PC-9 (cell line): ENCODE data around the gene PURB. TPM values are rescaled to one million over a fixed set of nuclear protein-coding genes. Genes with fewer than 3 reads are reported as not detected.
"Not testable (repeated sequence)": the region's sequence is repeated elsewhere in the genome, so short reads cannot be mapped to it uniquely, and the experiment has no call there.

Experiments used
- BruUV-seq: library from RNA; stranded (reverse); fragments of 400-500 nt; replicated peaks from 2 replicates; lab custom pipeline; 2021; lab: Mats Ljungman, UMichigan
- CTCF ChIA-PET: fragments of 300-600 bp; sonication (Branson Sonifier 250); formaldehyde crosslinking; loops from one replicate; lab custom pipeline; 2022; ENCODE audit warnings: antibody characterized with exemption; lab: Charles Lee
- POLR2A ChIA-PET: fragments of 300-600 bp; sonication (Branson Sonifier 250); formaldehyde crosslinking; loops from one replicate; lab custom pipeline; 2022; ENCODE audit warnings: antibody characterized with exemption; ENCODE audit not compliant: unreplicated experiment; lab: Charles Lee
- DNase-seq, 2 experiments: peaks; one replicate each; pipeline versions ENCODE4 v3.0.0 to v3.0.0-alpha.2; 2015 to 2022; ENCODE audit warnings: mixed read lengths in 1 of 2
- H2AFZ ChIP-seq: fragments of 200-600 bp; sonication (generic); 2 replicates; pipeline ENCODE4 v1.8.1; 2017; ENCODE audit warnings: antibody characterized with exemption
- H3F3A ChIP-seq: fragments of 200-600 bp; sonication (generic); 2 replicates; pipeline ENCODE4 v1.8.1; 2017; ENCODE audit warnings: antibody characterized with exemption, mild to moderate bottlenecking, low read depth; ENCODE audit not compliant: insufficient read depth
- H3K27ac ChIP-seq: fragments of 200-600 bp; sonication (generic); 2 replicates; pipeline ENCODE4 v1.6.1; 2016; ENCODE audit warnings: mixed run types
- H3K27me3 ChIP-seq: fragments of 200-600 bp; sonication (generic); 2 replicates; pipeline ENCODE4 v1.6.1; 2016; ENCODE audit warnings: low read depth, mixed run types; ENCODE audit not compliant: insufficient read depth
- H3K36me3 ChIP-seq: fragments of 200-600 bp; sonication (generic); 2 replicates; pipeline ENCODE4 v1.6.1; 2016; ENCODE audit warnings: low read depth, mixed run types
- H3K4me1 ChIP-seq: fragments of 200-600 bp; sonication (generic); replicated peaks from 2 replicates; pipeline ENCODE4 v1.6.1; 2016; ENCODE audit warnings: mixed run types; ENCODE audit not compliant: insufficient read depth
- H3K4me2 ChIP-seq: fragments of 200-600 bp; sonication (generic); 2 replicates; pipeline ENCODE4 v1.6.1; 2017; ENCODE audit warnings: mixed run types
- H3K4me3 ChIP-seq: fragments of 200-600 bp; sonication (generic); 2 replicates; pipeline ENCODE4 v1.6.1; 2016; ENCODE audit warnings: mixed run types
- H3K79me2 ChIP-seq: fragments of 200-600 bp; sonication (generic); 2 replicates; pipeline ENCODE4 v1.6.1; 2017; ENCODE audit warnings: low read depth, mixed run types
- H3K9me2 ChIP-seq: fragments of 200-600 bp; sonication (generic); 2 replicates; pipeline ENCODE4 v1.8.1; 2017; ENCODE audit warnings: mild to moderate bottlenecking; ENCODE audit not compliant: insufficient read depth
- H3K9me3 ChIP-seq: fragments of 200-600 bp; sonication (generic); 2 replicates; pipeline ENCODE4 v1.8.1; 2016; ENCODE audit warnings: low read depth; ENCODE audit not compliant: insufficient read depth
- H4K20me1 ChIP-seq: fragments of 200-600 bp; sonication (generic); 2 replicates; pipeline ENCODE4 v1.8.1; 2017; ENCODE audit not compliant: insufficient read depth
- EZH2 ChIP-seq: fragments of 200-600 bp; sonication (generic); IDR thresholded peaks from 2 replicates; pipeline ENCODE4 v1.8.0; 2017; ENCODE audit warnings: antibody characterized with exemption, low read depth
- intact Hi-C: fragments of 100-400 bp; cut with micrococcal nuclease; formaldehyde crosslinking; loops from one replicate; pipeline ENCODE4 v1.10.0; 2022; ENCODE audit not compliant: unreplicated experiment
- total RNA-seq: library from RNA; stranded (reverse); gene quantifications from 2 replicates; pipeline ENCODE4 v1.2.3, GENCODE V29; 2021
- TF ChIP-seq, protein P1 (sequence below): fragments of 200-600 bp; sonication (generic); conservative IDR thresholded peaks from 2 replicates; pipeline ENCODE4 v1.6.1; 2017; ENCODE audit warnings: mixed run types, antibody characterized with exemption, mild to moderate bottlenecking, moderate library complexity

The PURB gene
- total RNA-seq, 1 experiment from 2014 or later: 38.2 TPM

DNA sequence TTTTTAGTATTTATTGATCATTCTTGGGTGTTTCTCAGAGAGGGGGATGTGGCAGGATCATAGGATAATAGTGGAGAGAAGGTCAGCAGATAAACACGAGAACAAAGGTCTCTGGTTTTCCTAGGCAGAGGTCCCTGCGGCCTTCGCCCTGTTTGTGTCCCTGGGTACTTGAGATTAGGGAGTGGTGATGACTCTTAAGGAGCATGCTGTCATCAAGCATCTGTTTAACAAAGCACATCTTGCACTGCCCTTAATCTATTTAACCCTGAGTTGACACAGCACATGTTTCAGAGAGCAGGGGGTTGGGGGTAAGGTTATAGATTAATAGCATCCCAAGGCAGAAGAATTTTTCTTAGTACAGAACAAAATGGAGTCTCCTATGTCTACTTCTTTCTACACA lies 15.0 kb downstream of the PURB start:
- CTCF ChIA-PET, H3K27ac ChIP-seq, H3K9me3 ChIP-seq, H3K4me3 ChIP-seq, H2AFZ ChIP-seq, H3K4me2 ChIP-seq, intact Hi-C loops, H4K20me1 ChIP-seq, DNase-seq, H3K27me3 ChIP-seq, POLR2A ChIA-PET, BruUV-seq, H3K36me3 ChIP-seq, H3K9me2 ChIP-seq, H3K79me2 ChIP-seq: not testable (repeated sequence)
- peaks cover 14% of the 10 kb centered on the region; the same call in 1 of the 2 replicates for H3K4me1 ChIP-seq
- peaks cover 22% of the 10 kb centered on the region; the same call in 1 of the 2 replicates for H3F3A ChIP-seq

DNA sequence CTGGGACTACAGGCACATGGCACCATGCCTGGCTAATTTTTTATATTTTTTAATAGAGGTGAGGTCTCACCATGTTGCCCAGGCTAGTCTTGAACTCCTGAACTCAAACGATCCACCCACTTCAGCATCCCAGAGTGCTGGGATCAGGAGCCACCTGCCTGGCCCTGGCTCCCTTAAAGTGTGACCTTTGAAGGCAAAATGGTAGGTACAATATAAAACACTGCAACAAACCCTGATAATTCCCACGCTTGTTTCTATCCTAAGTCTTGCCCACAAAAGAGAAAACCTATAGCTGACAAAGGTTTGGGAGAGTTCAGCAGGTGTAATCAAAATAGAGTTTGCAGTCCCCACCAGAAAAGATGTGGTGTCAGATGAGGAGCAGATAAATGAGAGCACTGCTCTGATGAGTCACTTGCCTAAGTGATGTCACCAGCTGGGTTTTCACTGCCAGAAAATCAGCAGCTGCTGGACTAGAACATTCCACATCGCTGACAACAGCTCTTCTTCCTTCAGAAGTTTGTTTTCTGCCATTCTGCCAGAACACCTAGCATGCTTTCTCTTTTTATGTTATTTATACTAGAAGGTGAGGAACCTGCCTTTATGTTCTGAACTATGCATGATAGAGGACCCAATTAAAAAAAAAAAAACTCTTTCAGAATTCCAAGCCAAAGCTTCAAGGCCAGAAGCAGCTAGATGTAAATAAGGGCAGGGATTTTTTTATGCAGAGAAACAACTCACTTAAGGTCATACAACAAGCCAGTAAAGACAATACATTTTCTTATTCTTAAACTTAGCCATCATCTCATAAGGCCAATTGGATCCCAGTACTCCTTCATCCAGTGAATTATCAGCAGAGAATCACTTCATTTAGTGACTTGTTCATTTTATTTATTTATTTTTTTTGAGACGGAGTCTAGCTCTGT lies 18.0 kb downstream of the PURB start:
- H3K4me2 ChIP-seq: no peak overlapping the region

DNA sequence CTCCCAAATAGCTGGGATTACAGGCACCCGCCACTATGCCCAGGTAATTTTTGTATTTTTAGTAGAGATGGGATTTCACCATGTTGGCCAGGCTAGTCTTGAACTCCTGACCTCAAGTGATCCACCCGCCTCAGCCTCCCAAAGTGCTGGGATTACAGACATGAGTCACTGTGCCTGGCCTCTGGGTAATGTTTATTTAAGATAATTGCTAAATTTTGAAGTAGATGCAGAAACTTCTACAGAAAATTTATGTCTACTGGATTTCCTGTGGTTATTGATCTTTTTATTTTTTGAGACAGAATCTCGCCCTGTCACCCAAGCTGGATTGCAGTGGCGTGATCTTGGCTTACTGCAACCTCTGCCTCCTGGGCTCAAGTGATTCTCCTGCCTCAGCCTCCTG lies 23.4 kb downstream of the PURB start:
- Histone ChIP-seq H3K4me1 (peaks cover 15% of the 10 kb centered on the region), H3F3A (peaks cover 16% of the 10 kb centered on the region; the same call in 1 of the 2 replicates)
- H4K20me1 ChIP-seq, H3K9me3 ChIP-seq, H3K79me2 ChIP-seq, POLR2A ChIA-PET, H3K36me3 ChIP-seq, H3K9me2 ChIP-seq, H3K4me3 ChIP-seq, H3K27ac ChIP-seq, intact Hi-C loops, H3K27me3 ChIP-seq, H3K4me2 ChIP-seq, BruUV-seq, H2AFZ ChIP-seq: not testable (repeated sequence)
- CTCF ChIA-PET: interaction anchor here (1.0 kb wide), 1 partner anchor 274 kb away, joined by 3 read pairs; no protein-coding TSS in a partner anchor
- peak in 1 of 2 experiments; percentile 53 for DNase-seq

More for the DNA sequence above, 18.0 kb downstream of the PURB start:
- Histone ChIP-seq H2AFZ (no peak overlapping the region), H4K20me1 (no peaks in the 10 kb centered on the region), H3K4me3 (no peak overlapping the region), H3K27me3 (no peaks in the 10 kb centered on the region), H3K9me2 (no peaks in the 10 kb centered on the region), H3K4me1 (peaks cover 15% of the 10 kb centered on the region; the same call in 1 of the 2 replicates), H3K36me3 (no peaks in the 10 kb centered on the region), H3K27ac (no peak overlapping the region), H3K79me2 (no peaks in the 10 kb centered on the region), H3F3A (peaks cover 15% of the 10 kb centered on the region; the same call in 1 of the 2 replicates), H3K9me3 (no peaks in the 10 kb centered on the region; the same call in 1 of the 2 replicates)
- intact Hi-C loops: no loop called here
- no TSS peak for BruUV-seq
- ChIA-PET POLR2A (interaction anchor here (0.6 kb wide), 1 partner anchor 17 kb away, joined by 3 read pairs; no protein-coding TSS in a partner anchor), CTCF (no interaction called here)
- TF ChIP-seq, protein P1, sequence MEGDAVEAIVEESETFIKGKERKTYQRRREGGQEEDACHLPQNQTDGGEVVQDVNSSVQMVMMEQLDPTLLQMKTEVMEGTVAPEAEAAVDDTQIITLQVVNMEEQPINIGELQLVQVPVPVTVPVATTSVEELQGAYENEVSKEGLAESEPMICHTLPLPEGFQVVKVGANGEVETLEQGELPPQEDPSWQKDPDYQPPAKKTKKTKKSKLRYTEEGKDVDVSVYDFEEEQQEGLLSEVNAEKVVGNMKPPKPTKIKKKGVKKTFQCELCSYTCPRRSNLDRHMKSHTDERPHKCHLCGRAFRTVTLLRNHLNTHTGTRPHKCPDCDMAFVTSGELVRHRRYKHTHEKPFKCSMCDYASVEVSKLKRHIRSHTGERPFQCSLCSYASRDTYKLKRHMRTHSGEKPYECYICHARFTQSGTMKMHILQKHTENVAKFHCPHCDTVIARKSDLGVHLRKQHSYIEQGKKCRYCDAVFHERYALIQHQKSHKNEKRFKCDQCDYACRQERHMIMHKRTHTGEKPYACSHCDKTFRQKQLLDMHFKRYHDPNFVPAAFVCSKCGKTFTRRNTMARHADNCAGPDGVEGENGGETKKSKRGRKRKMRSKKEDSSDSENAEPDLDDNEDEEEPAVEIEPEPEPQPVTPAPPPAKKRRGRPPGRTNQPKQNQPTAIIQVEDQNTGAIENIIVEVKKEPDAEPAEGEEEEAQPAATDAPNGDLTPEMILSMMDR: no peak
- no peak for TF ChIP-seq EZH2
- DNase-seq: peak; percentile 24 to 80

DNA sequence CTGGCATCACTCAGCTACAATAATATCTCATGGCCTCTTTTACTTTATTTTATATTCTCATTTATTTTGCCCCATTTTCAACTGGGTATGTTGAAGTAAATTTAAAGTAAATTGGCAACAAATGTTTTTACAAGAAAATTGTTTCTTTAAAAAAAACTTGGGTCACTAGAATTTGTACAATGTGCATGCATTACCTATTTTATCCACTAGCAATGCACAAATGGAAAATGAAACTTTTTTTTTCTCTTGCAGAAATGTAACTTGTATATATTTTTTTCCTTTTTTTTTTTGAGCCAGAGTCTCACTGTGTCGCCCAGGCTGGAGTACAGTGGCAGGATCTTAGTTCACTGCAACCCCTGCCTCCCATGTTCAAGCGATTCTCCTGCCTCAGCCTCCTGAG lies 27.2 kb downstream of the PURB start:
- Histone ChIP-seq H3K4me3 (no peak overlapping the region), H3K27me3 (no peaks in the 10 kb centered on the region), H3K36me3 (no peaks in the 10 kb centered on the region), H3F3A (peaks cover 19% of the 10 kb centered on the region), H3K9me3 (no peaks in the 10 kb centered on the region), H3K27ac (no peak overlapping the region), H2AFZ (no peak overlapping the region), H3K4me2 (no peak overlapping the region), H3K4me1 (peaks cover 11% of the 10 kb centered on the region), H4K20me1 (no peaks in the 10 kb centered on the region), H3K79me2 (no peaks in the 10 kb centered on the region), H3K9me2 (no peaks in the 10 kb centered on the region)
- no peak for TF ChIP-seq EZH2
- TF ChIP-seq, protein P1: peak; percentile 41; the same call in 1 of the 2 replicates
- POLR2A ChIA-PET: no interaction called here
- intact Hi-C loops: loop anchor here (10.0 kb wide), 2 partner anchors 127 to 407 kb away; no protein-coding TSS in a partner anchor
- no TSS peak for BruUV-seq
- CTCF ChIA-PET: interaction anchor here (0.6 to 1.5 kb wide), 3 partner anchors 27 to 378 kb away, joined by 3 to 14 read pairs (median 6); partner anchors contain the start of gene PURB
- no peak for DNase-seq
